ENCODE data around the gene CERK.
"Not testable (repeated sequence)": the region's sequence is repeated elsewhere in the genome, so short reads cannot be mapped to it uniquely, and the experiment has no call there.

CERK gene, protein sequence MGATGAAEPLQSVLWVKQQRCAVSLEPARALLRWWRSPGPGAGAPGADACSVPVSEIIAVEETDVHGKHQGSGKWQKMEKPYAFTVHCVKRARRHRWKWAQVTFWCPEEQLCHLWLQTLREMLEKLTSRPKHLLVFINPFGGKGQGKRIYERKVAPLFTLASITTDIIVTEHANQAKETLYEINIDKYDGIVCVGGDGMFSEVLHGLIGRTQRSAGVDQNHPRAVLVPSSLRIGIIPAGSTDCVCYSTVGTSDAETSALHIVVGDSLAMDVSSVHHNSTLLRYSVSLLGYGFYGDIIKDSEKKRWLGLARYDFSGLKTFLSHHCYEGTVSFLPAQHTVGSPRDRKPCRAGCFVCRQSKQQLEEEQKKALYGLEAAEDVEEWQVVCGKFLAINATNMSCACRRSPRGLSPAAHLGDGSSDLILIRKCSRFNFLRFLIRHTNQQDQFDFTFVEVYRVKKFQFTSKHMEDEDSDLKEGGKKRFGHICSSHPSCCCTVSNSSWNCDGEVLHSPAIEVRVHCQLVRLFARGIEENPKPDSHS

DNA sequence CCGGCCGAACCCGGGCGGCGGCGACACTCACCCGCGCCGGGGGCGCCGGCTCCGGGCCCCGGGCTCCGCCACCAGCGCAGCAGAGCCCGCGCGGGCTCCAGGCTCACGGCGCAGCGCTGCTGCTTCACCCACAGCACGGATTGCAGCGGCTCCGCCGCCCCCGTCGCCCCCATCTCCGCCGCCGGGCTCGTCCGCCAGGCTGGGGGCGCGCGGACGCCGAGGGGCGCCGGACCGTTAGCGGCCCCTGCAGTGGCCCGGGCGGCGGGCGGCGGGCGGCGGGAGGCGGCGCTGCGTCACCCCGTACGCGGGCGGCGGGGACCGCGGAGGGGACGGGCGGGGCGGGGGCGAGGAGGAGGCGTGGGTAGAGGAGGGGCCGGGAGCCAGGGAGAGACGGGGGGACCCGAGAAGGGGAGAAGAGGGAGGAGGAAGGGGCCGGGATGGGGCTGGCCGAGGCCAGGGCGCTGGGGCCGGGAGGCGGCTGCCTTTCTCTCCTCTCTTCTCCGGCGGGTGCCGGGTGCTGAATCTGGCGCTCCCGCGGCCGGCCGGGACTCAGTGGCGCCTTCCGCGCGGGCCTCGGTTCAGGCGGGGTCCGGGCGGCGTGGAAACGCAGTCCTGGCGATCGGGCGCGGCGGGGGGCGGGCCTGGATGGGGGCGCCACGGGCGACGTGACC, at the start of gene CERK:
Gene CERK (minus strand): TSS at position 277 of the 671 bp plus-strand sequence. CDS start 104 bp downstream, at position 173.
- Histone ChIP-seq H3K4me1 (ENCODE audit: insufficient read depth, low read length) (peaks cover 30% of the 10 kb centered on the region), H3K27me3 (ENCODE audit: insufficient read depth, low read length) (no peaks in the 10 kb centered on the region), H3K36me3 (ENCODE audit: insufficient read depth, low read length) (peaks cover 8% of the 10 kb centered on the region), H3K4me3 (ENCODE audit: low read length) (peak within 1 kb of the TSS; percentile 92), H2AFZ (ENCODE audit: low read depth, low read length) (peak within 1 kb of the TSS; percentile 88), H3K9me3 (ENCODE audit: low read length) (no peaks in the 10 kb centered on the region)

DNA sequence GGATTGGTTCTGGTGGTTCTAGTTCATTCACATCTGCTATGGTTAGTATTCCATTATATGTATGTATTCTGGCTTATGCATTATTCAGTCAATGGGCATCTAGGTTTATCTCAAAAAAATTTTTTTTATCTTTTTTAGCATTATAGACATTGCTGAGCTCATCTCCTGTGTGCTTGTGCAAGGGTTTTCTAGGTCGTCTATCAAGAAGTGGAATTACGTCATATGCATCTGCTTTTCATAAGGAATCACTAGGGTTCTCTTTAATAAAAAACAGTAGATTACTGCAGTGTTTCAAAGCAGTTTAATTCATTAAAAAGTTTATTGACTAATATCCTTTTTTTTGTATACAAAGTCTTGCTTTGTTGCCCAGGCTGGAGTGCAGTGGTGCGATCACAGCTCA, 45.7 kb upstream of the CERK start:
- Histone ChIP-seq H3K27me3 (ENCODE audit: insufficient read depth, low read length) (no peaks in the 10 kb centered on the region), H2AFZ (ENCODE audit: low read depth, low read length) (no peak overlapping the region), H3K36me3 (ENCODE audit: insufficient read depth, low read length) (no peaks in the 10 kb centered on the region), H3K4me1 (ENCODE audit: insufficient read depth, low read length) (no peaks in the 10 kb centered on the region), H3K4me3 (ENCODE audit: low read length) (no peak overlapping the region), H3K9me3 (ENCODE audit: low read length) (no peaks in the 10 kb centered on the region)

DNA sequence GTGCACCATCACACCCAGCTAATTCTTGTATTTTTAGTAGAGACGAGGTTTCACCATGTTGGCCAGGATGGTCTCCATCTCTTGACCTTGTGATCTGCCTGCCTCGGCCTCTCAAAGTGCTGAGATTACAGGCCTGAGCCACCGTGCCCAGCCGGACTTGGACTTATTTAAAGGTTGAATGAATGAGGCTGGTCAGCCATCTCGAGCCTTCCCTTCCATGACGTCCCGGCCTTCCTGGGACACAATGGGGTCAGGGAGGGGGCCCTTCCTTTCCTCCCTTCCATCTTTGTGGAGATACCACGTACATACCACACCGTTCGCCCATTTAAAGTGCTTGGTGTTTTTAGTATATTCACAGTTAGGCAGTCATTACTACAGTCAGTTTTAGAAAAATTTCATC, 44.1 kb upstream of the CERK start:
- not testable (repeated sequence) for H3K27me3 ChIP-seq (ENCODE audit: insufficient read depth, low read length); H3K4me3 ChIP-seq (ENCODE audit: low read length); H3K4me1 ChIP-seq (ENCODE audit: insufficient read depth, low read length); H2AFZ ChIP-seq (ENCODE audit: low read depth, low read length); H3K9me3 ChIP-seq (ENCODE audit: low read length); H3K36me3 ChIP-seq (ENCODE audit: insufficient read depth, low read length)

DNA sequence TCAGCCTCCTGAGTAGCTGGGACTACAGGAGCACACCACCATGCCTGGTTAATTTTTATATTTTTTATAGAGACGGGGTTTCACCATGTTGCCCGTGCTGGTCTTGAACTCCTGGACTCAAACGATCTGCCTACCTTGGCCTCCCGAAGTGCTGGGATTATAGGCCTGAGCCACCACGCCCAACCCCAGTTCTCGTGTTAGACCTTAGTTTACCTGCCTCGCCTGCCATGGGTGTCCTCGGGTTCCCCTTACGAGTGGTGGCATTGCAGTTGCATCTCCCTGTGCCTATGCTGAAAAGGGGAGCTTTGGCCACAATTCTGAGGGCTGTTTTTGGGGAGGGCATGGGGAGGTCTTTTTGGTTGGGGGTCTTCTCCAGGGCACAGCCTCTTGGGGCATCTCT, 43.2 kb upstream of the CERK start:
- H3K9me3 ChIP-seq (ENCODE audit: low read length): no peaks in the 10 kb centered on the region
- H3K4me3 ChIP-seq (ENCODE audit: low read length): no peak overlapping the region
- no peak overlapping the region for H2AFZ ChIP-seq (ENCODE audit: low read depth, low read length)
- no peaks in the 10 kb centered on the region for H3K27me3 ChIP-seq (ENCODE audit: insufficient read depth, low read length)
- H3K4me1 ChIP-seq (ENCODE audit: insufficient read depth, low read length): no peaks in the 10 kb centered on the region
- H3K36me3 ChIP-seq (ENCODE audit: insufficient read depth, low read length): no peaks in the 10 kb centered on the region

DNA sequence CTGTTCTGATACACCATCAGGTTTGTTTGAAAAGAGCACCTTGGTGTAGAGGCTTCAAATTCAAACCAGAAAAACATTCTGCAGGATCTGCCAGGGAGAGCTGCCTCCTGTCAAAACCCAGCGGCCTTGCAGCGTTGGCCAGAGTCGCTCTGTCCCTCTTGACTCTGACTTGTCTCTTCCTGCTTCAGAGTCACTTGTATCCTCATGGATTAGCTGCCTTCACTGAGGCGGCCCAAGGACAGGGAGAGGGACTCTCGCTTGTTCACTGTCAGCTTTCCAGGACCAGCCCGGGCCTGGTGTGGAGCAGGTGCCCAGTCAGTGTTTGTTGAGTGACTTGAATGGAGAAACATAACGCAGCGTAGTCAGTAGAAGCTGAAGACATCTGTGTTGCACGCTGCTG, 42.4 kb upstream of the CERK start:
- no peaks in the 10 kb centered on the region for H3K36me3 ChIP-seq (ENCODE audit: insufficient read depth, low read length)
- H2AFZ ChIP-seq (ENCODE audit: low read depth, low read length): no peak overlapping the region
- H3K27me3 ChIP-seq (ENCODE audit: insufficient read depth, low read length): no peaks in the 10 kb centered on the region
- H3K4me3 ChIP-seq (ENCODE audit: low read length): no peak overlapping the region
- H3K4me1 ChIP-seq (ENCODE audit: insufficient read depth, low read length): no peaks in the 10 kb centered on the region
- no peaks in the 10 kb centered on the region for H3K9me3 ChIP-seq (ENCODE audit: low read length)

DNA sequence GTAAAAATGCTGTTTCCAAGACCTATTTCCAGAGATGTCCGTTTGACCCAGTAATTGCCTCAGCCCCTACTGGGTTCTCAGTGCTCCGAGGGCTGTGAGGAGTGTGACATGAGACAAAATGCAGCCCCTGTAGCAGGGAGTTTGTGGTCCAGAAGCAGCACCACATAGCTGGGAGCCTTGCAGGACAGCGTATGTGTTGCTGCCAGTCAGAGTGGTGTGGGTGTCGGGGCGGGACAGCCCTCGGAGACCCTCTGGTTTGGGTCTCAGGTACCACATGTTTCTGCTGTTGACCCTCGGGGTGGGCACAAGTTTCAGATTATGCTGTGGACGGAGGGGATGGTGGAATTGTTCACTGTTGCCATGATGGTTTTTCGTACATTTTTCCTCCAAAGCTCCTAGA, 41.6 kb upstream of the CERK start:
- Histone ChIP-seq H3K9me3 (ENCODE audit: low read length) (no peaks in the 10 kb centered on the region), H3K36me3 (ENCODE audit: insufficient read depth, low read length) (no peaks in the 10 kb centered on the region), H3K27me3 (ENCODE audit: insufficient read depth, low read length) (no peaks in the 10 kb centered on the region), H2AFZ (ENCODE audit: low read depth, low read length) (no peak overlapping the region), H3K4me1 (ENCODE audit: insufficient read depth, low read length) (no peaks in the 10 kb centered on the region), H3K4me3 (ENCODE audit: low read length) (no peak overlapping the region)

DNA sequence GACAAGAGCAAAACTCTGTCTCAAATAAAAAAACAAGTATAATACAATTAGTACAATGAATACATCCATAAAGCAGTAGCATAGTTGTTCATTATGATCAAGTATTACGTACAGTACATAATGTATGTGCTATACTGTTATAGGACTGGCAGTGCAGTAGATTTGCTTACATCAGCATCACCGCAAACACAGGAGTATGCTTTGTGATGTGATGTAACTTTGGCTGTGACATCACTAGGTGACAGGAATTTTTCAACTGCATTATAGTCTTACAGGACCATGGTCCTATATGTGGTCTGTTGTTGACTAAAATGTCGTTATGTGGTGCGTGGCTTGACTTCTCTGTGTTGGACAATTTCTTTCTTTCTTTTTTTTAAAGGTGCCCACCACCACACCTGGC, 41.0 kb upstream of the CERK start:
- Histone ChIP-seq H3K4me1 (ENCODE audit: insufficient read depth, low read length) (no peaks in the 10 kb centered on the region), H3K4me3 (ENCODE audit: low read length) (no peak overlapping the region), H3K36me3 (ENCODE audit: insufficient read depth, low read length) (no peaks in the 10 kb centered on the region)

DNA sequence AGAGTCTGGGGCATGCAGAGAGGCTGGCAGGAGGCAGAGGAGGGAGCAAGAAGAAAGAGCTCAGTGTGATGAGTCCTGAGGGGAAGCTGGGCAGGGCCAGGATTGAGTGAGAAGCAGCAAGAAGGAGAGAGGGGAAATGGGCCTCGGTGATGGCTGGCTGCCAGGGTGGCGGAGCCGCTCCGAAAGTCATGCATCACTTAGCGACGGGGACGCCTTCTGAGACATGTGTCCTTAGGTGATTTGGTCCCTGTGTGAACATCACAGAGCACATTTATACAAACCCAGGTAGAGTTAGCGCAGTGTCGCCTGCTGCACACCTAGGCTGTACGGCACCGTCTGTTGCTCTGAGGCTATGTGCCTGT, 39.5 kb upstream of the CERK start:
- H3K4me1 ChIP-seq (ENCODE audit: insufficient read depth, low read length): no peaks in the 10 kb centered on the region
- no peaks in the 10 kb centered on the region for H3K36me3 ChIP-seq (ENCODE audit: insufficient read depth, low read length)
- H3K27me3 ChIP-seq (ENCODE audit: insufficient read depth, low read length): no peaks in the 10 kb centered on the region
- H3K4me3 ChIP-seq (ENCODE audit: low read length): no peak overlapping the region
- no peak overlapping the region for H2AFZ ChIP-seq (ENCODE audit: low read depth, low read length)
- H3K9me3 ChIP-seq (ENCODE audit: low read length): no peaks in the 10 kb centered on the region

More for the DNA sequence above, 41.0 kb upstream of the CERK start:
- Histone ChIP-seq H2AFZ (ENCODE audit: low read depth, low read length) (no peak overlapping the region), H3K9me3 (ENCODE audit: low read length) (no peaks in the 10 kb centered on the region), H3K27me3 (ENCODE audit: insufficient read depth, low read length) (no peaks in the 10 kb centered on the region)

DNA sequence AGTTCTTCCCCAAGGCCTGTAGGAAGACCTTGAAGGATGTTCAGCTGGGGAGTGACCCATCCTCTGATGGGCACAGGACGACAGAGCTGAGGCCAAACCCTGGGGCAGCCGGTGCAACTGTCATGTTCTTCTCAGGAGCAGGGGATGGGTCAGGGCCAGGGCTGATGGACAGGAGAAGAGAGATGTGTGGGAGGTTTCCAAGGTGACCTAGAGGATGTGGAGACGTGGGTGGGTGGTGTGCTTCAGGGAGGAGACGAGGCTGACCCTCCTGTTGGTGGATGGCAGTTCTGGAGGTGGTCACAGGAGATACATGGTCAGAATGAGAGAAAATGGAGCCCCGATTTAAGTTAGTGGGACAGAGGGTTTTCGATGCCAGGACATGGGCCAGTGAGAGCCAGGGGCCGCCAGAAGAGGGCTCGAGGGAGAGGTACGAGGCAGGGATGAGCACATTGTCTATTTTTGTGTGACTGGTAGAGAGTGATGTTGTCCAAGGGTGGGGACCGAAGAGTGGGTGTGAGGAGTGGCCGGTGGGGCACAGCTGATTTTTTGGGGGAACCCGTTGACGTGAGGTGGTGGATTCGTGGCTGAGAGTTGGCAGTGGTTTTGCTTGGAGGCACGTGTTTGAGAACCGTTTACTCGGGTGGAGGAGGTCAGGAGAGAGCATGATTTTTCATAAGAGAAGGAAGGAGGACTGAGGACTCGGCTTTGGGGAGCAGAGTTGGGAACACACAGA, 39.0 kb upstream of the CERK start:
- Histone ChIP-seq H3K9me3 (ENCODE audit: low read length) (no peaks in the 10 kb centered on the region), H3K27me3 (ENCODE audit: insufficient read depth, low read length) (no peaks in the 10 kb centered on the region), H3K4me3 (ENCODE audit: low read length) (no peak overlapping the region), H2AFZ (ENCODE audit: low read depth, low read length) (no peak overlapping the region), H3K36me3 (ENCODE audit: insufficient read depth, low read length) (no peaks in the 10 kb centered on the region), H3K4me1 (ENCODE audit: insufficient read depth, low read length) (no peaks in the 10 kb centered on the region)

DNA sequence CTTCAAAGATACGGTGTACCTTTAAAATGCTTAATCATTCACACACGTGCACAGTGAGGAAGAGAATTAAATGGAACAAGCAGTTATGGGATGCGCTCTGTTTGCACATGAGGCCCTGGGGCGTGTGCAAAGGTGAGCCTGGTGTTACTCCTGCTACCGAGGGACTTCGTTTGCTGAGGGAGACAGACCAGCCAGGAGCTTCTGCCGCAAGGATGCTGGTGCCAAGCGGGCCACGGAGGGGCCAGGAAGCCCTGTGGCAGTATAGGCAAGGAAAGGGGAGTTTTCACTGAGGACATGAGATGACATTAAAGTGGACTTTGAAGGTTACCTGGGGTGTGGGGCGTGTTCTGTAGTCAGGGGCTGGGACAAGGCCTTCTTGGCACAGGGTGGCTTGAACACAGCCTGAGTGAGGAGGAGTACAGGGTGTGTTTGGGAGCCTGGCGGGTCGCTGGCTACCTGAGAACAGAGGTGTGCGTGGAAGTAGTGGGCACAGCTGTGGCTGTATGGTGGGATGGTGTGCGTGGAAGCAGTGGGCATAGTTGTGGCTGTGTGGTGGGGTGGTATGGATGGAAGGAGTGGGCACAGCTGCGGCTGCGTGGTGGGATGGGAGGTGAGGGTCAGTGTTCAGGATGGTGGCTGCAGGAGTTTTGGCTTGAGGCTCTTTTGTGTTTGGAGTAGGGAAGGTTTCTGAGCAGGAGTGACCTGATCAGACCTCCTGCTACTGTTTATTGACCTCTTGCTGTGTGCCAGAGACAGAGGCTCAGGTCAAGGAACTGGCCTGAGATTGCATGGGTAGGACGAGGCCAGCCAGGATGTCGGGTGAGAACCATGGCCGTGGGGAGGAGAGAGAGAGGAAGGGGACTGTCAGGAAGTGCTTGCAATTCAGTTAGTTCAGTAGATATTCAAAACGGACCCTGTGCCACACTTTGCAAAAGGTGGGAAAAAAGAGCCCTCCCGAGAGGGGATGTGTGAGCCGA, 38.1 kb upstream of the CERK start:
- Histone ChIP-seq H3K36me3 (ENCODE audit: insufficient read depth, low read length) (no peaks in the 10 kb centered on the region), H3K27me3 (ENCODE audit: insufficient read depth, low read length) (no peaks in the 10 kb centered on the region), H2AFZ (ENCODE audit: low read depth, low read length) (no peak overlapping the region), H3K4me3 (ENCODE audit: low read length) (no peak overlapping the region), H3K9me3 (ENCODE audit: low read length) (no peaks in the 10 kb centered on the region), H3K4me1 (ENCODE audit: insufficient read depth, low read length) (no peaks in the 10 kb centered on the region)

DNA sequence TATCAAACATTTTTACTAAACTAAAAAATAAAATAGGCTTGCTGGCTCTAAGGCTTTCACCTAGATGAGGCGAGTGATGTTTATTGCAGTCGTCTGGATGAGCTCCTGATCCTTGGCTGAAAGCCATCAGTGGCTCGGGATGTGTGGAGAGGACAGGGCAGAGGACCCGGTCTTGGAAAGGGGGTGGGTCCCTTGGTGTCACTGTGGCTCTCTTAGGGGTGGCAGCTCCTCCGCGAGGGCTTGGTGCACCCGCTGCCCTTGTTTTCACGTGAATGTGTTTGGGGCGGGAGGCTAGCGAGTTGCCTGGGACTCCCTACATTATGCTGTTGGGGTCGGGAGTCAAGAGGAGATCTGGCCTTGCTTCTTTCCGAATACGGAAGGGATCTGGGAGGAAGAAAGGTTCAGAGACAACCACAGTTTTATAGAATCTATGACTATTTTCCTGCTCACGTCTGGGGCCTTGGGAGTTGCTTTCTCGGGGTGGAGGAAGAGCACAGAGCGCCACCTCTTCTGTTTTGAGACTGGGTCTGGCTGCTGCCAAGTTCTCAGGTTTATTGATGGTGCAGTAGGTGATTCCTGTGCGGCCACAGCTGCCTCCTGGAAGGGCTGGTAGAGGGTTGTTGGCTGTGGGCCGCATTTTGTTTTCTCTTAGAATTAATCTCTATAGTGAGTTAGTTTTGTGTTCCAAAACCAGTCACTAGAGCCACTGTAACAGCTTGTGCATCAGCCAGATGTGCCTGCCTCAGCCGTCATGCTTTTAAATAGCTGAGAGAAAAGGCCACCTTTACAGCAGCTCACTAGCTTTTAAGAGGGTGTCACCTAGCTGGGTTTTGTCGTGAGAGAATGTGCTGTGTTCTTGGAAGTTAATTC, 37.2 kb upstream of the CERK start:
- Histone ChIP-seq H2AFZ (ENCODE audit: low read depth, low read length) (no peak overlapping the region), H3K4me1 (ENCODE audit: insufficient read depth, low read length) (no peaks in the 10 kb centered on the region), H3K4me3 (ENCODE audit: low read length) (no peak overlapping the region)

More for the DNA sequence above, 37.2 kb upstream of the CERK start:
- H3K27me3 ChIP-seq (ENCODE audit: insufficient read depth, low read length): no peaks in the 10 kb centered on the region
- peaks cover 2% of the 10 kb centered on the region for H3K36me3 ChIP-seq (ENCODE audit: insufficient read depth, low read length)
- no peaks in the 10 kb centered on the region for H3K9me3 ChIP-seq (ENCODE audit: low read length)

Measured in neuron (in vitro differentiated cells).